ENCODE results near the gene CDADC1. TPM values are rescaled to one million over a fixed set of nuclear protein-coding genes. Genes with fewer than 3 reads are reported as not detected.

Gene CDADC1
- total and polyA plus RNA-seq, 2 experiments from 2014 or later = 1.3 to 9.3 TPM

DNA sequence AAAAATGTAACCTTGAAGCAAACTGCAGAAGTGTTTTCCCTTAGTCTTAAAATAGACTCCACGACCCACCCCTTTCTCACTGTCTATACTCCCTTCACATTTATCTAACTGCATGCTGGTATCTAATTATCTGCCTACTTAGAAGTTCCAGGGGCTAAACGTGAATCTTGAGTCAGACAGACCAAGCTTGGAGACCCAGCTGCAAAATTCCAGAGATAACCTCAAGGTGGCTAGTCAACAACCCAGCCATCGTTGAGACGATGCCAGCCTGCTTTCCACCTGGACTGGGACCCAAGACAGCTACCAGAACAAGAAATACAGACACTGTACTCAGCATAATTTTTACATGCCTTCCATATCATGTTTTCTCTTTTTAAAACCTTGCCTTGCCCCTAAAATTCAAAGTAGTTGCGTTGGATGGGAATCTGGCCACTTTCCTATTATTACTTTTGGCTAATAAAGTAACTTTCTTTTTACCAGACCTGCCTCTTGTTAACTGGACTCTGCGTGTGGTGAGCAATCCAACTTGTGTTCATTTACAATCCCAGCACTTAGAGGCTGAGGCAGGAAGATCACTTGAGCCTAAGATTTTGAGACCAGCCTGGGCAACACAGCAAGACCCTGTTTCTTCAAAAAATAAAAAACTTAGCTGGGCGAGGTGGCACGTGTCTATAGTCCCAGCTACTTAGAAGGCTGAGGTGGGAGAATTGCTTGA lies 82.3 kb downstream of the CDADC1 start:
- H3K27me3 Mint-ChIP-seq (ENCODE audit: insufficient read depth, low read depth, poor library complexity) = peaks cover 2% of the 10 kb centered on the region
- Histone ChIP-seq H3K27me3 (ENCODE audit: insufficient read depth) (no peaks in the 10 kb centered on the region), H3K36me3 (ENCODE audit: insufficient read depth) (no peaks in the 10 kb centered on the region), H3K4me1 (ENCODE audit: insufficient read depth) (no peaks in the 10 kb centered on the region), H2AFZ (no peak overlapping the region), H4K20me1 (replicated peaks; ENCODE audit: insufficient read depth) (no peaks in the 10 kb centered on the region), H3K4me3 (no peak overlapping the region), H3K79me2 (replicated peaks; ENCODE audit: insufficient read depth) (no peaks in the 10 kb centered on the region), H3K4me2 (no peak overlapping the region), H3F3A (replicated peaks; ENCODE audit: low read depth) (no peaks in the 10 kb centered on the region), H3K27ac (ENCODE audit: low read depth) (no peak overlapping the region), H3K9me2 (ENCODE audit: insufficient read depth) (no peaks in the 10 kb centered on the region; the same call in 1 of the 2 replicates)
- DNase-seq (ENCODE audit: low spot score) = no peak
- no peak overlapping the region for H3K4me3 Mint-ChIP-seq
- no peak overlapping the region for H3K27ac Mint-ChIP-seq
- H3K36me3 Mint-ChIP-seq (ENCODE audit: low read depth) = no peaks in the 10 kb centered on the region
- H3K9me3 Mint-ChIP-seq = no peaks in the 10 kb centered on the region
- no peak for TF ChIP-seq EZH2 (IDR thresholded peaks at IDR 0.05; ENCODE audit: low read depth, unreplicated experiment)
- no peak for TF ChIP-seq POLR2AphosphoS5 (IDR thresholded peaks at IDR 0.05; ENCODE audit: low read depth)
- TF ChIP-seq STAT1 (IDR thresholded peaks at IDR 0.05; ENCODE audit: unreplicated experiment) = no peak
- TF ChIP-seq, protein P1, sequence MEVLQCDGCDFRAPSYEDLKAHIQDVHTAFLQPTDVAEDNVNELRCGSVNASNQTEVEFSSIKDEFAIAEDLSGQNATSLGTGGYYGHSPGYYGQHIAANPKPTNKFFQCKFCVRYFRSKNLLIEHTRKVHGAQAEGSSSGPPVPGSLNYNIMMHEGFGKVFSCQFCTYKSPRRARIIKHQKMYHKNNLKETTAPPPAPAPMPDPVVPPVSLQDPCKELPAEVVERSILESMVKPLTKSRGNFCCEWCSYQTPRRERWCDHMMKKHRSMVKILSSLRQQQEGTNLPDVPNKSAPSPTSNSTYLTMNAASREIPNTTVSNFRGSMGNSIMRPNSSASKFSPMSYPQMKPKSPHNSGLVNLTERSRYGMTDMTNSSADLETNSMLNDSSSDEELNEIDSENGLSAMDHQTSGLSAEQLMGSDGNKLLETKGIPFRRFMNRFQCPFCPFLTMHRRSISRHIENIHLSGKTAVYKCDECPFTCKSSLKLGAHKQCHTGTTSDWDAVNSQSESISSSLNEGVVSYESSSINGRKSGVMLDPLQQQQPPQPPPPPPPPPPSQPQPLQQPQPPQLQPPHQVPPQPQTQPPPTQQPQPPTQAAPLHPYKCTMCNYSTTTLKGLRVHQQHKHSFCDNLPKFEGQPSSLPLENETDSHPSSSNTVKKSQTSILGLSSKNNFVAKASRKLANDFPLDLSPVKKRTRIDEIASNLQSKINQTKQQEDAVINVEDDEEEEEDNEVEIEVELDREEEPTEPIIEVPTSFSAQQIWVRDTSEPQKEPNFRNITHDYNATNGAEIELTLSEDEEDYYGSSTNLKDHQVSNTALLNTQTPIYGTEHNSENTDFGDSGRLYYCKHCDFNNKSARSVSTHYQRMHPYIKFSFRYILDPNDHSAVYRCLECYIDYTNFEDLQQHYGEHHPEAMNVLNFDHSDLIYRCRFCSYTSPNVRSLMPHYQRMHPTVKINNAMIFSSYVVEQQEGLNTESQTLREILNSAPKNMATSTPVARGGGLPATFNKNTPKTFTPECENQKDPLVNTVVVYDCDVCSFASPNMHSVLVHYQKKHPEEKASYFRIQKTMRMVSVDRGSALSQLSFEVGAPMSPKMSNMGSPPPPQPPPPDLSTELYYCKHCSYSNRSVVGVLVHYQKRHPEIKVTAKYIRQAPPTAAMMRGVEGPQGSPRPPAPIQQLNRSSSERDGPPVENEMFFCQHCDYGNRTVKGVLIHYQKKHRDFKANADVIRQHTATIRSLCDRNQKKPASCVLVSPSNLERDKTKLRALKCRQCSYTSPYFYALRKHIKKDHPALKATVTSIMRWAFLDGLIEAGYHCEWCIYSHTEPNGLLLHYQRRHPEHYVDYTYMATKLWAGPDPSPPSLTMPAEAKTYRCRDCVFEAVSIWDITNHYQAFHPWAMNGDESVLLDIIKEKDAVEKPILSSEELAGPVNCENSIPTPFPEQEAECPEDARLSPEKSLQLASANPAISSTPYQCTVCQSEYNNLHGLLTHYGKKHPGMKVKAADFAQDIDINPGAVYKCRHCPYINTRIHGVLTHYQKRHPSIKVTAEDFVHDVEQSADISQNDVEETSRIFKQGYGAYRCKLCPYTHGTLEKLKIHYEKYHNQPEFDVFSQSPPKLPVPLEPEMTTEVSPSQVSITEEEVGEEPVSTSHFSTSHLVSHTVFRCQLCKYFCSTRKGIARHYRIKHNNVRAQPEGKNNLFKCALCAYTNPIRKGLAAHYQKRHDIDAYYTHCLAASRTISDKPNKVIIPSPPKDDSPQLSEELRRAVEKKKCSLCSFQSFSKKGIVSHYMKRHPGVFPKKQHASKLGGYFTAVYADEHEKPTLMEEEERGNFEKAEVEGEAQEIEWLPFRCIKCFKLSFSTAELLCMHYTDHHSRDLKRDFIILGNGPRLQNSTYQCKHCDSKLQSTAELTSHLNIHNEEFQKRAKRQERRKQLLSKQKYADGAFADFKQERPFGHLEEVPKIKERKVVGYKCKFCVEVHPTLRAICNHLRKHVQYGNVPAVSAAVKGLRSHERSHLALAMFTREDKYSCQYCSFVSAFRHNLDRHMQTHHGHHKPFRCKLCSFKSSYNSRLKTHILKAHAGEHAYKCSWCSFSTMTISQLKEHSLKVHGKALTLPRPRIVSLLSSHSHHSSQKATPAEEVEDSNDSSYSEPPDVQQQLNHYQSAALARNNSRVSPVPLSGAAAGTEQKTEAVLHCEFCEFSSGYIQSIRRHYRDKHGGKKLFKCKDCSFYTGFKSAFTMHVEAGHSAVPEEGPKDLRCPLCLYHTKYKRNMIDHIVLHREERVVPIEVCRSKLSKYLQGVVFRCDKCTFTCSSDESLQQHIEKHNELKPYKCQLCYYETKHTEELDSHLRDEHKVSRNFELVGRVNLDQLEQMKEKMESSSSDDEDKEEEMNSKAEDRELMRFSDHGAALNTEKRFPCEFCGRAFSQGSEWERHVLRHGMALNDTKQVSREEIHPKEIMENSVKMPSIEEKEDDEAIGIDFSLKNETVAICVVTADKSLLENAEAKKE (CRISPR knock-in tag; IDR thresholded peaks at IDR 0.05) = no peak
- TF ChIP-seq ZNF331 (CRISPR knock-in tag; IDR thresholded peaks at IDR 0.05; ENCODE audit: low read depth) = no peak
- TF ChIP-seq, protein P2, sequence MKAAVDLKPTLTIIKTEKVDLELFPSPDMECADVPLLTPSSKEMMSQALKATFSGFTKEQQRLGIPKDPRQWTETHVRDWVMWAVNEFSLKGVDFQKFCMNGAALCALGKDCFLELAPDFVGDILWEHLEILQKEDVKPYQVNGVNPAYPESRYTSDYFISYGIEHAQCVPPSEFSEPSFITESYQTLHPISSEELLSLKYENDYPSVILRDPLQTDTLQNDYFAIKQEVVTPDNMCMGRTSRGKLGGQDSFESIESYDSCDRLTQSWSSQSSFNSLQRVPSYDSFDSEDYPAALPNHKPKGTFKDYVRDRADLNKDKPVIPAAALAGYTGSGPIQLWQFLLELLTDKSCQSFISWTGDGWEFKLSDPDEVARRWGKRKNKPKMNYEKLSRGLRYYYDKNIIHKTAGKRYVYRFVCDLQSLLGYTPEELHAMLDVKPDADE (IDR thresholded peaks at IDR 0.05) = no peak
- no peak for TF ChIP-seq JUNB (IDR thresholded peaks at IDR 0.05; ENCODE audit: unreplicated experiment)
- TF ChIP-seq NANOG (IDR thresholded peaks at IDR 0.05; ENCODE audit: borderline replicate concordance) = no peak
- TF ChIP-seq CTCF (conservative IDR thresholded peaks at IDR 0.05; ENCODE audit: low read depth in 2 of 2) = no peak
- no peaks in the 10 kb centered on the region for H3K4me1 Mint-ChIP-seq
- no peak for ATAC-seq
